H9 (cell line): ENCODE data around the gene GOLGA3. TPM values are rescaled to one million over a fixed set of nuclear protein-coding genes. Genes with fewer than 3 reads are reported as not detected.
A peak's percentile ranks its signal among the peaks of the same experiment; 100 is the strongest.

Experiments
- DNase-seq: peaks from one replicate; pipeline ENCODE4 v3.0.0-alpha.2; 2017
- H2AFZ ChIP-seq: one replicate; pipeline ENCODE4 v1.6.1; 2013; ENCODE audit warnings: mild to moderate bottlenecking, low read length, control low read depth, moderate library complexity
- H2AK5ac ChIP-seq: 2 replicates; pipeline ENCODE4 v1.6.1; 2013; ENCODE audit warnings: low read length, control low read depth, mixed read lengths; ENCODE audit not compliant: insufficient read length
- H2BK120ac ChIP-seq: one replicate; pipeline ENCODE4 v1.6.1; 2013; ENCODE audit warnings: low read depth, mild to moderate bottlenecking, low read length, control low read depth, inconsistent platforms; ENCODE audit not compliant: poor library complexity, severe bottlenecking
- H2BK12ac ChIP-seq: 2 replicates; pipeline ENCODE4 v1.6.1; 2013; ENCODE audit warnings: low read length, control low read depth, mixed read lengths, low read depth; ENCODE audit not compliant: insufficient read length
- H2BK15ac ChIP-seq: 2 replicates; pipeline ENCODE4 v1.6.1; 2013; ENCODE audit warnings: low read depth, low read length, control low read depth
- H2BK20ac ChIP-seq: one replicate; pipeline ENCODE4 v1.6.1; 2013; ENCODE audit warnings: low read depth, mild to moderate bottlenecking, low read length, control low read depth, inconsistent platforms; ENCODE audit not compliant: poor library complexity, severe bottlenecking
- H2BK5ac ChIP-seq: 2 replicates; pipeline ENCODE4 v1.6.1; 2013; ENCODE audit warnings: low read length, control low read depth, mixed read lengths; ENCODE audit not compliant: insufficient read length
- H3K14ac ChIP-seq: 2 replicates; pipeline ENCODE4 v1.6.1; 2013; ENCODE audit warnings: low read length, control low read depth; ENCODE audit not compliant: insufficient read depth
- H3K18ac ChIP-seq: 2 replicates; pipeline ENCODE4 v1.6.1; 2013; ENCODE audit warnings: low read depth, mild to moderate bottlenecking, mixed read lengths, low read length, control low read depth; ENCODE audit not compliant: insufficient read length
- H3K23ac ChIP-seq: 2 replicates; pipeline ENCODE4 v1.6.1; 2013; ENCODE audit warnings: low read length, control low read depth, mixed read lengths, low read depth; ENCODE audit not compliant: insufficient read length
- H3K23me2 ChIP-seq: 2 replicates; pipeline ENCODE4 v1.6.1; 2013; ENCODE audit warnings: low read depth, mild to moderate bottlenecking, mixed read lengths, low read length, control low read depth; ENCODE audit not compliant: insufficient read length, poor library complexity, severe bottlenecking
- H3K27ac ChIP-seq: 2 replicates; pipeline ENCODE4 v1.5.1; 2013; ENCODE audit warnings: low read length, control low read depth, mixed read lengths, low read depth; ENCODE audit not compliant: insufficient read length
- H3K27me3 ChIP-seq: 2 replicates; pipeline ENCODE4 v1.6.1; 2013; ENCODE audit warnings: low read length, control low read depth, inconsistent platforms; ENCODE audit not compliant: insufficient read depth
- H3K4ac ChIP-seq: 2 replicates; pipeline ENCODE4 v1.6.1; 2013; ENCODE audit warnings: low read depth, mild to moderate bottlenecking, control low read depth, inconsistent platforms, low read length, moderate library complexity
- H3K4me1 ChIP-seq: 2 replicates; pipeline ENCODE4 v1.6.1; 2013; ENCODE audit warnings: low read length, control low read depth, inconsistent platforms; ENCODE audit not compliant: insufficient read depth
- H3K4me2 ChIP-seq: 2 replicates; pipeline ENCODE4 v1.6.1; 2013; ENCODE audit warnings: low read length, control low read depth, mixed read lengths; ENCODE audit not compliant: insufficient read length, insufficient read depth
- H3K56ac ChIP-seq: 2 replicates; pipeline ENCODE4 v1.6.1; 2013; ENCODE audit warnings: low read depth, mild to moderate bottlenecking, mixed read lengths, low read length, control low read depth; ENCODE audit not compliant: insufficient read length
- H3K79me1 ChIP-seq: 2 replicates; pipeline ENCODE4 v1.6.1; 2013; ENCODE audit warnings: low read depth, mild to moderate bottlenecking, moderate library complexity, low read length, control low read depth, inconsistent platforms; ENCODE audit not compliant: insufficient read depth, poor library complexity, severe bottlenecking
- H3K79me2 ChIP-seq: 2 replicates; pipeline ENCODE4 v1.6.1; 2013; ENCODE audit warnings: low read length, control low read depth, inconsistent platforms; ENCODE audit not compliant: insufficient read depth
- H3K9ac ChIP-seq: 2 replicates; pipeline ENCODE4 v1.6.1; 2013; ENCODE audit warnings: low read length, control low read depth, mixed read lengths; ENCODE audit not compliant: insufficient read length; ENCODE audit errors: extremely low read depth
- H3K9me3 ChIP-seq: one replicate; pipeline ENCODE4 v1.6.1; 2013; ENCODE audit warnings: low read depth, low read length, inconsistent platforms; ENCODE audit not compliant: control insufficient read depth
- H3T11ph ChIP-seq: one replicate; pipeline ENCODE4 v1.6.1; 2013; ENCODE audit warnings: mild to moderate bottlenecking, low read length, control low read depth, inconsistent platforms
- H4K20me1 ChIP-seq: one replicate; pipeline ENCODE4 v1.6.1; 2013; ENCODE audit not compliant: control insufficient read depth, insufficient read length, insufficient read depth
- H4K5ac ChIP-seq: 2 replicates; pipeline ENCODE4 v1.6.1; 2013; ENCODE audit warnings: low read depth, mild to moderate bottlenecking, mixed read lengths, low read length, control low read depth; ENCODE audit not compliant: insufficient read length
- H4K8ac ChIP-seq: replicated peaks from 2 replicates; pipeline ENCODE4 v1.6.1; 2013; ENCODE audit warnings: low read length, control low read depth, mixed read lengths, low read depth; ENCODE audit not compliant: insufficient read length
- H4K91ac ChIP-seq: 2 replicates; pipeline ENCODE4 v1.6.1; 2013; ENCODE audit warnings: low read depth, mild to moderate bottlenecking, moderate library complexity, mixed read lengths, low read length, control low read depth; ENCODE audit not compliant: insufficient read length
- H3K27ac Mint-ChIP-seq, 3 experiments: 2 replicates in 2 of 3; 3 replicates in 1 of 3; pipeline ENCODE4 v1.8.0; 2020 to 2021; ENCODE audit warnings: mixed read lengths in 3 of 3, mild to moderate bottlenecking in 1 of 3, moderate library complexity in 1 of 3
- H3K27me3 Mint-ChIP-seq: 2 replicates; pipeline ENCODE4 v1.8.0; 2021; ENCODE audit warnings: low read depth, mild to moderate bottlenecking, moderate library complexity, mixed read lengths
- H3K36me3 Mint-ChIP-seq, 3 experiments: 2 replicates in 2 of 3; 3 replicates in 1 of 3; pipeline ENCODE4 v1.8.0; 2020 to 2021; ENCODE audit warnings: low read depth in 3 of 3, mixed read lengths in 3 of 3; ENCODE audit not compliant: insufficient read depth in 1 of 3
- H3K4me1 Mint-ChIP-seq, 2 experiments: 2 replicates each; pipeline ENCODE4 v1.8.0; 2020; ENCODE audit warnings: mixed read lengths in 2 of 2
- H3K4me3 Mint-ChIP-seq, 2 experiments: 2 replicates in 1 of 2; 3 replicates in 1 of 2; pipeline ENCODE4 v1.8.0; 2020 to 2021; ENCODE audit warnings: mild to moderate bottlenecking in 2 of 2, mixed read lengths in 2 of 2, moderate library complexity in 1 of 2
- H3K9me3 Mint-ChIP-seq, 2 experiments: 2 replicates in 1 of 2; 3 replicates in 1 of 2; pipeline ENCODE4 v1.8.0; 2020; ENCODE audit warnings: mild to moderate bottlenecking in 2 of 2, mixed read lengths in 2 of 2, moderate library complexity in 1 of 2
- CTCF ChIP-seq: fragments of 200-600 bp; sonication (generic); conservative IDR thresholded peaks from 3 replicates; pipeline ENCODE4 v1.8.0; 2021; ENCODE audit warnings: antibody characterized with exemption, mild to moderate bottlenecking
- WGBS: extraction: QIAGEN DNeasy Blood & Tissue Kit; methylation state at CpG from one replicate; pipeline ENCODE4 v1.1.7; 2013; ENCODE audit warnings: missing lambda C conversion rate, low lambda C conversion rate, mixed read lengths; ENCODE audit not compliant: insufficient read length; ENCODE audit errors: extremely low coverage; 5-methylcytosine and 5-hydroxymethylcytosine counted together
- total RNA-seq: library from RNA; stranded (reverse); gene quantifications from 2 replicates; pipeline ENCODE4 v1.2.1, GENCODE V29; 2021

Gene GOLGA3
- total RNA-seq, 1 experiment from 2014 or later = 40.1 TPM

- Mint-ChIP-seq H3K4me1 (no peaks in the 10 kb centered on the region), H3K36me3 (peaks cover 24 to 59% (median 38%) of the 10 kb centered on the region in 3 experiments), H3K9me3 (no peaks in the 10 kb centered on the region), H3K27ac (peak overlapping the region in 1 of 3 experiments; percentile 44; a peak in 1 of 7 replicates), H3K27me3 (no peaks in the 10 kb centered on the region), H3K4me3 (no peak overlapping the region)
- no peak overlapping the region for H3K9ac ChIP-seq
- DNase-seq = no peak
- H4K5ac ChIP-seq = no peak overlapping the region
- no peaks in the 10 kb centered on the region for H3K9me3 ChIP-seq
- H3K23ac ChIP-seq = no peak overlapping the region
- no peak overlapping the region for H3K27ac ChIP-seq
- H2AFZ ChIP-seq = no peak overlapping the region
- H2BK5ac ChIP-seq = no peak overlapping the region
- H3K18ac ChIP-seq = no peak overlapping the region
- no CpG with 5 or more reads among the region's 15 CpGs for WGBS
- H3K79me2 ChIP-seq = no peaks in the 10 kb centered on the region
- no peak overlapping the region for H2BK20ac ChIP-seq
- no peaks in the 10 kb centered on the region for H3K27me3 ChIP-seq
- H4K20me1 ChIP-seq = no peaks in the 10 kb centered on the region
- H4K91ac ChIP-seq = no peak overlapping the region
- no peak for TF ChIP-seq CTCF
- no peak overlapping the region for H3K4ac ChIP-seq
- no peak overlapping the region for H4K8ac ChIP-seq
- no peak overlapping the region for H2BK120ac ChIP-seq
- H2BK15ac ChIP-seq = no peak overlapping the region
- H3K79me1 ChIP-seq = no peaks in the 10 kb centered on the region
- no peak overlapping the region for H2AK5ac ChIP-seq
- H2BK12ac ChIP-seq = no peak overlapping the region
- H3K14ac ChIP-seq = no peak overlapping the region
- H3K23me2 ChIP-seq = no peaks in the 10 kb centered on the region
- H3K4me1 ChIP-seq = no peaks in the 10 kb centered on the region
- H3T11ph ChIP-seq = no peak overlapping the region
- no peak overlapping the region for H3K56ac ChIP-seq
- no peak overlapping the region for H3K4me2 ChIP-seq
These were observed 12.5 kb upstream of the GOLGA3 start for GRCh38 chr12:132841151-132841550.
